ENCODE measurements around the gene WFDC1.

DNA sequence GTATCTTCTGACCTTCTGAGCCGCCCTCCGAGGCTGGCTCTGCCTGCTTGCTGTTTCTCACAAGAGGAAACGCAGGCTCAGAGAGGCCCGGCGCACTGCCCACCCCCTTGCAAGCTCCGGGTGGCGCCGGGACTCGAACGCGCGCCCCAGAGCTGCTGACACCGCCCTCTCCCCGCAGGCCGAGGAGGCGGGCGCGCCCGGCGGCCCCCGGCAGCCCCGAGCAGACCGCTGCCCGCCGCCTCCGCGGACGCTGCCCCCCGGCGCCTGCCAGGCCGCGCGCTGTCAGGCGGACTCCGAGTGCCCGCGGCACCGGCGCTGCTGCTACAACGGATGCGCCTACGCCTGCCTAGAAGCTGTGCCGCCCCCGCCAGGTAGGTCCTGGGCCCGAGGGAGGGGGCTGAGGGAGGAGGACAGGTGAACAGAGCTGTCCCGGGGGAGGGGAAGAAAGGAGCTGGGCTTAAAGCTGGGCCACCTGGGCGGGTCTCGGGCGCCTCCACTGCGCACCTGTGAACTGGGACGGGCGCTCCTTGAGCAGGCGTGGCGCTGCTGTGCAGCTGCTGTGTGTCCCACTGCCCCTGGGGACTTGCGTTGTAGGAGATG, 18.2 kb downstream of the WFDC1 start:
- TF ChIP-seq POLR2A (IDR thresholded peaks at IDR 0.05): no peak
- TF ChIP-seq, protein P1, sequence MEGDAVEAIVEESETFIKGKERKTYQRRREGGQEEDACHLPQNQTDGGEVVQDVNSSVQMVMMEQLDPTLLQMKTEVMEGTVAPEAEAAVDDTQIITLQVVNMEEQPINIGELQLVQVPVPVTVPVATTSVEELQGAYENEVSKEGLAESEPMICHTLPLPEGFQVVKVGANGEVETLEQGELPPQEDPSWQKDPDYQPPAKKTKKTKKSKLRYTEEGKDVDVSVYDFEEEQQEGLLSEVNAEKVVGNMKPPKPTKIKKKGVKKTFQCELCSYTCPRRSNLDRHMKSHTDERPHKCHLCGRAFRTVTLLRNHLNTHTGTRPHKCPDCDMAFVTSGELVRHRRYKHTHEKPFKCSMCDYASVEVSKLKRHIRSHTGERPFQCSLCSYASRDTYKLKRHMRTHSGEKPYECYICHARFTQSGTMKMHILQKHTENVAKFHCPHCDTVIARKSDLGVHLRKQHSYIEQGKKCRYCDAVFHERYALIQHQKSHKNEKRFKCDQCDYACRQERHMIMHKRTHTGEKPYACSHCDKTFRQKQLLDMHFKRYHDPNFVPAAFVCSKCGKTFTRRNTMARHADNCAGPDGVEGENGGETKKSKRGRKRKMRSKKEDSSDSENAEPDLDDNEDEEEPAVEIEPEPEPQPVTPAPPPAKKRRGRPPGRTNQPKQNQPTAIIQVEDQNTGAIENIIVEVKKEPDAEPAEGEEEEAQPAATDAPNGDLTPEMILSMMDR (IDR thresholded peaks at IDR 0.05): no peak
